Activated CD4-positive, alpha-beta T cell treated with anti-CD3 and anti-CD28 coated beads, Interleukin-2, amount 10 ng/mL, durations not matched to agents 7 days and 5 days (primary cell): ENCODE results near the gene VWF. TPM values are rescaled to one million over a fixed set of nuclear protein-coding genes. Genes with fewer than 3 reads are reported as not detected.

Source experiments
- CTCF ChIA-PET: fragments of 350-600 bp; sonication (Branson Sonifier 250); formaldehyde crosslinking; loops from one replicate; lab custom pipeline; 2021; ENCODE audit warnings: antibody characterized with exemption; lab: Charles Lee
- POLR2A ChIA-PET: fragments of 350-600 bp; sonication (Branson Sonifier 250); formaldehyde crosslinking; loops from one replicate; lab custom pipeline; 2021; ENCODE audit warnings: antibody characterized with exemption; lab: Charles Lee
- DNase-seq: peaks from one replicate; pipeline ENCODE4 v3.0.0-alpha.2; 2020
- H3K27ac Mint-ChIP-seq: one replicate; pipeline ENCODE4 v1.8.0; 2021; ENCODE audit warnings: mild to moderate bottlenecking, moderate library complexity, mixed read lengths
- H3K27me3 Mint-ChIP-seq: one replicate; pipeline ENCODE4 v1.8.0; 2021; ENCODE audit warnings: mixed read lengths
- H3K36me3 Mint-ChIP-seq: one replicate; pipeline ENCODE4 v1.8.0; 2021; ENCODE audit warnings: low read depth, mixed read lengths
- H3K4me1 Mint-ChIP-seq: one replicate; pipeline ENCODE4 v1.8.0; 2021; ENCODE audit warnings: mixed read lengths
- H3K4me3 Mint-ChIP-seq: one replicate; pipeline ENCODE4 v1.8.0; 2021; ENCODE audit warnings: mild to moderate bottlenecking, moderate library complexity, mixed read lengths
- H3K9me3 Mint-ChIP-seq: one replicate; pipeline ENCODE4 v1.8.0; 2021; ENCODE audit warnings: mixed read lengths
- total RNA-seq, 2 experiments: library from RNA; stranded (reverse); gene quantifications; one replicate each; pipeline ENCODE4 v1.2.3, GENCODE V29; 2021

VWF gene
- total RNA-seq, 2 experiments from 2014 or later: not detected

- H3K4me3 Mint-ChIP-seq: no peak overlapping the region
- peaks cover 21% of the 10 kb centered on the region for H3K27me3 Mint-ChIP-seq
- ChIA-PET CTCF (interaction anchor here (1.0 kb wide), 1 partner anchor 13 kb away, joined by 3 read pairs; no protein-coding TSS in a partner anchor), POLR2A (no interaction called here)
- DNase-seq: no peak
- no peaks in the 10 kb centered on the region for H3K36me3 Mint-ChIP-seq
- peaks cover 23% of the 10 kb centered on the region for H3K4me1 Mint-ChIP-seq
- no peak overlapping the region for H3K27ac Mint-ChIP-seq
- no peaks in the 10 kb centered on the region for H3K9me3 Mint-ChIP-seq
These were observed 45.9 kb downstream of the VWF start for GRCh38 chr12:6078398-6079096.

DNA sequence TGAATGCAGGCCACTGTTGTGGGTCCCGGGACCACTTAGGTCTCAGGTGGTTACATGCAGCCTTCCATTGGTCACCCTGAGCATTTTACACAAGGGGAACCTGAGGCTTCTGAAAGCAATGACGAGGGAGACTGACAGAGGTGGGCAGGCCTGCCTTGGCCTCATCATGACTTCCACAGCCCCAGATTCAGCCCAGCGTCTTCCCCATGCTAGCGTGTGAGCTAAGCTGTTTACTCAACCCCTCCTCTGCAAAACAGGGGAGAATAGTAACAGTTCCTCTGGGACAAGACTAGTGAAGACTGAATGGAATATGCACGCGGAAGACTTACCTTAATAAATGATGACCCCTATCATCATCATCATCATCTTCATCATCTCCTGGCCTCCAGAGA, 46.8 kb downstream of the VWF start:
- H3K9me3 Mint-ChIP-seq: no peaks in the 10 kb centered on the region
- H3K4me3 Mint-ChIP-seq: no peak overlapping the region
- no peaks in the 10 kb centered on the region for H3K36me3 Mint-ChIP-seq
- no peak overlapping the region for H3K27ac Mint-ChIP-seq
- CTCF ChIA-PET: interaction anchor here (1.0 kb wide), 1 partner anchor 12 kb away, joined by 3 read pairs; no protein-coding TSS in a partner anchor
- no peak for DNase-seq
- POLR2A ChIA-PET: no interaction called here
- H3K4me1 Mint-ChIP-seq: peaks cover 23% of the 10 kb centered on the region
- H3K27me3 Mint-ChIP-seq: peaks cover 23% of the 10 kb centered on the region

DNA sequence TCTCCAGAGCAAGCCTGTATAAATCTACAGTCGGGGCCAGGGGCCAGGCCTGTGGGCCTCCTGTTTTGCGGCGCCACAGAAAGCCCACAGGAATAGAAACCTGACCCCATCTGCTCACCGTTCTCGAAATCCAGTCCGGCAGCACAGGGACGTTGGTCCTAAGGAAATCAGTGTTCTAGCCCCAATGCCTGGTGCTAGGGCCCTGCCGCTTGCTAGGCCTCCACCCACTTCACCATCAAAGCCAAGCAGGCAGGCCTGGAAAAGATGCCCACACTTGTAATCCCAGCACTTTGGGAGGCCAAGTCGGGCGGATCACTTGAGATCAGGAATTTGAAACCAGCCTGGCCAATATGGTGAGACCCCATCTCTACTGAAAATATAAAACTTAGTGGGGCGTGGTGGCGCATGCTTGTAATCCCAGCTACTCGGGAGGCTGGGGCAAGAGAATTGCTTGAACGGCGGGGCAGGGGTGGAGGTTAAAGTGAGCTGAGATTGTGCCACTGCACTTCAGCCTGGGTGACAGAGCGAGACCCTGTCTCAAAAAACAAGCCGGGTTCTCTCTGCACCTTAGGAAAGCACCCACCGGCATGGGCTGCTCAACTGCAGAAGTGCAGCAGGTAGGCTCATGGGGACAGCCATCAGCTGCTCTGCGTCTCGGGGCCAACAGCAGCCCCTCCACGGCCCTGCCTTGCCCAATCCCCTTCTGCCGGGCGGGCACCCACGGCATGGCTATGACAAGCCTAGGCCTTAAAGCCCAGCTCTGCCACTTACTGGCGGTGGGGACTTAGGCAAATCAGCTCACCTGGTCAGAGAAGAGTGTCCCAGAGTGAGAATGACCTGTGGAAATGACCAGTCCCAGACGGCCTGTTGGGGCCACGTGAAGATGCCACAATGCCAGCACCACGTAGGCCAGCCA, 47.4 kb downstream of the VWF start:
- Mint-ChIP-seq H3K27ac (no peak overlapping the region), H3K4me3 (no peak overlapping the region), H3K36me3 (no peaks in the 10 kb centered on the region), H3K27me3 (peaks cover 23% of the 10 kb centered on the region), H3K4me1 (peaks cover 23% of the 10 kb centered on the region), H3K9me3 (no peaks in the 10 kb centered on the region)
- CTCF ChIA-PET: interaction anchor here (1.0 kb wide), 1 partner anchor 11 kb away, joined by 3 read pairs; no protein-coding TSS in a partner anchor
- POLR2A ChIA-PET: no interaction called here
- no peak for DNase-seq

GRCh38 chr12:6076346-6076745, 48.1 kb downstream of the VWF start:
- no peaks in the 10 kb centered on the region for H3K9me3 Mint-ChIP-seq
- no peak overlapping the region for H3K27ac Mint-ChIP-seq
- peaks cover 23% of the 10 kb centered on the region for H3K4me1 Mint-ChIP-seq
- ChIA-PET POLR2A (no interaction called here), CTCF (no interaction called here)
- H3K36me3 Mint-ChIP-seq: no peaks in the 10 kb centered on the region
- H3K27me3 Mint-ChIP-seq: peaks cover 23% of the 10 kb centered on the region
- no peak for DNase-seq
- no peak overlapping the region for H3K4me3 Mint-ChIP-seq

DNA sequence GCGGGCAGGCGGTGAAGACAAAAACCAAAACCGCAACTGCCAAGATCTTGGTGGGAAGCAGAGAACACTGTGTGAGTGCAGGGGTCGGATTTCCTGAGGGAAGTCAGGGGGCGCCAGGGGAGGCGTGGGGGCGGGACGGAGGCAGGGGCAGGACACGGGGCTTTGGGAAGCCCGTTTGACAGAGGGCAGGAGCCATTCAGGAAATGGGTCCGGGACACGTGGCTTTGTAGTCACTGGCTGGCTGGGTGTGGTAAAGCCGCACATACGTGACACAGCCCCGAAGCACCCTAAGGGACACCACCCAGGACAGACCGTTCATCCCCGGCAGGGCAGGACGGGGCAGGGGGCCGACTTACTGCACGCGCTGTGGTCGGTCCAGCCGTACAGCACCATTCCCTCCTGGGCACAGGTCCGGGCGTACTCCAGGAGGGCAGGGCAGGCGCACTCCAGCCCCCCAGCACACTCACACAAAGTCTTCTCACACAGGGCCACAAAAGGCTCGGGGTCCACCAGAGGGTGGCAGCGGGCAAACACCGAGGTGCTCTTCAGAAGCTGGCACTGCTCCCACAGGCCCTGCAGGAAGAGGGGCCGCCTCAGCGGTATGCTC, 49.4 kb downstream of the VWF start:
- ChIA-PET POLR2A (no interaction called here), CTCF (interaction anchor here (0.6 to 0.8 kb wide), 4 partner anchors 139 to 989 kb away, joined by 3 to 4 read pairs (median 4); no protein-coding TSS in a partner anchor)
- peaks cover 24% of the 10 kb centered on the region for H3K4me1 Mint-ChIP-seq
- peak; percentile 34 for DNase-seq
- H3K9me3 Mint-ChIP-seq: no peaks in the 10 kb centered on the region
- peak overlapping the region; percentile 75 for H3K27ac Mint-ChIP-seq
- no peaks in the 10 kb centered on the region for H3K36me3 Mint-ChIP-seq
- H3K27me3 Mint-ChIP-seq: peaks cover 26% of the 10 kb centered on the region
- H3K4me3 Mint-ChIP-seq: peak overlapping the region; percentile 49

- Mint-ChIP-seq H3K27ac (peak overlapping the region; percentile 75), H3K4me1 (peaks cover 31% of the 10 kb centered on the region), H3K27me3 (peaks cover 26% of the 10 kb centered on the region), H3K4me3 (peak overlapping the region; percentile 49), H3K36me3 (no peaks in the 10 kb centered on the region), H3K9me3 (no peaks in the 10 kb centered on the region)
- DNase-seq: peak; percentile 40
- ChIA-PET POLR2A (no interaction called here), CTCF (interaction anchor here (0.6 to 1.6 kb wide), 5 partner anchors 140 to 990 kb away, joined by 3 to 4 read pairs (median 4); no protein-coding TSS in a partner anchor)
These were observed 50.0 kb downstream of the VWF start for GRCh38 chr12:6074427-6074826.

GRCh38 chr12:6073426-6073825, 51.0 kb downstream of the VWF start:
- Mint-ChIP-seq H3K27me3 (peaks cover 26% of the 10 kb centered on the region), H3K36me3 (no peaks in the 10 kb centered on the region), H3K4me3 (no peak overlapping the region), H3K27ac (no peak overlapping the region), H3K9me3 (no peaks in the 10 kb centered on the region), H3K4me1 (peaks cover 35% of the 10 kb centered on the region)
- POLR2A ChIA-PET: no interaction called here
- DNase-seq: no peak
- CTCF ChIA-PET: interaction anchor here (1.6 to 2.2 kb wide), 2 partner anchors 9 to 213 kb away, joined by 4 to 5 read pairs; no protein-coding TSS in a partner anchor

DNA sequence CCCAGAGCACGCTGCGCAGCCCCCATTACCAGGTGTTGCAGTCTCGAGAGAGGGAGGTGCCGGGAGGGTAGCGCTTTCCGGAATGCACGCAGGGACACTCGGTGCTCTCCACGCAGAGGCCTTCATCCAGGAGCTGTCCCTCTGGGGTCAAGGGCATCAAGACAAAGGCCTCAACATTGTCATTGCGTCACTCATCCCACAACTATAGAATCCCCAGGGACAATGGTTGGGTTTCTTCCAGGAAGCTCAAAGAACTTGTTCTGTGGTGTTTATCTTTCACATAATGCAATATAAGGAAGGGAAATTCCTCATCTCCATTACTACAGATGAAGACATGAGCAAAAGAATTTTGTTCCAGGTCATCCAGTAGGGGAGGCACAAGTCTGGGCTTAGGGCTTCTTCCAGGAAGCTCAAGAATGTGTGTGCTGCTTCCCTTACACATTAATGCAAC, 52.1 kb downstream of the VWF start:
- Mint-ChIP-seq H3K4me3 (no peak overlapping the region), H3K4me1 (peaks cover 35% of the 10 kb centered on the region), H3K36me3 (no peaks in the 10 kb centered on the region), H3K27me3 (peaks cover 26% of the 10 kb centered on the region), H3K27ac (no peak overlapping the region), H3K9me3 (no peaks in the 10 kb centered on the region)
- DNase-seq: no peak
- ChIA-PET CTCF (interaction anchor here (0.7 to 2.2 kb wide), 3 partner anchors 8 to 190 kb away, joined by 3 to 5 read pairs (median 4); no protein-coding TSS in a partner anchor), POLR2A (no interaction called here)

- Mint-ChIP-seq H3K27me3 (peaks cover 26% of the 10 kb centered on the region), H3K36me3 (no peaks in the 10 kb centered on the region), H3K4me1 (peaks cover 35% of the 10 kb centered on the region), H3K4me3 (no peak overlapping the region), H3K9me3 (no peaks in the 10 kb centered on the region), H3K27ac (no peak overlapping the region)
- DNase-seq: no peak
- ChIA-PET CTCF (interaction anchor here (1.0 to 2.2 kb wide), 3 partner anchors 7 to 12 kb away, joined by 3 to 5 read pairs (median 4); no protein-coding TSS in a partner anchor), POLR2A (no interaction called here)
These were observed 52.9 kb downstream of the VWF start for GRCh38 chr12:6071589-6071988.

DNA sequence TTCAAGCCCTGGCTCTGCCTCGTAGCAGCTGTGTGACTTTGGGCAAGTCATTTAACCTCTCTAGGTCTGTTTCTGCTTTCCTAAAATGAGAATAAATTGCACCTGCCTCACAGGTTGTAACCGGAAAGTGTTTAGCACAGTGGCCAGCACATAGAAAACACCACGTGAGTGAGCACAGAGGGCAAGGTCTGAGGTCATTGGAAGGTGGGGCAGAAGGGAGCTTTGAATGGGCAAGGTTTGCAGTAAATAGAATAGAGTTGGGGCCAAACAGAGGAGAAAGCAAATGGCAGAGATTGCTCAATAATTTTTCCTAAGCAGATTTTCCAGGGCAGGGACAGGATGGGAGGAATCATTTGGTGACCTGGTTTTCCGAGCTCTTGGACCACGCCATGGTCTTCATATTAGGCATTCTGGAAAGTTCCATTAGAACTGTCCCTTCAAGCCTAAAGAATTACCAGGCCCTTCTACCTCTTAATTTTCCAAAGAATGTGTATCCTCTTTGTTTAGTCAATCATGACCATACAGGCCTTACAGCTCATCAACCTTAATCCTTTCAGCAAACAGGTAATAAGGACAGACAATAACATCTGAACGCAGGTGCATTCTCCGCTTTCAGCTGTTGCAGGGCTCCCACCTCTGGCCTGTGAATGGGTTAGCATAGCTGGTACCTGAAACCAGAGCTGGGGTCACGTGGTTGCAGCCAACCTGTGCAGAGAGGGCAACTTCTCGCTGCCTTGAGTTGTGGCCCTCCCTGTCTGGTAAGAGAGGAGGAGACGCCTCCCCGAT, 53.8 kb downstream of the VWF start:
- Mint-ChIP-seq H3K36me3 (no peaks in the 10 kb centered on the region), H3K4me3 (no peak overlapping the region), H3K27me3 (peaks cover 21% of the 10 kb centered on the region), H3K9me3 (no peaks in the 10 kb centered on the region), H3K27ac (no peak overlapping the region), H3K4me1 (peaks cover 30% of the 10 kb centered on the region)
- ChIA-PET POLR2A (no interaction called here), CTCF (interaction anchor here (1.0 to 2.2 kb wide), 3 partner anchors 6 to 23 kb away, joined by 3 to 5 read pairs (median 4); no protein-coding TSS in a partner anchor)
- no peak for DNase-seq

- ChIA-PET POLR2A (no interaction called here), CTCF (interaction anchor here (1.0 kb wide), 1 partner anchor 24 kb away, joined by 3 read pairs; no protein-coding TSS in a partner anchor)
- H3K4me1 Mint-ChIP-seq: peaks cover 19% of the 10 kb centered on the region
These were observed 54.9 kb downstream of the VWF start for GRCh38 chr12:6069437-6070093.

More at GRCh38 chr12:6069437-6070093, 54.9 kb downstream of the VWF start:
- H3K36me3 Mint-ChIP-seq: no peaks in the 10 kb centered on the region
- H3K27ac Mint-ChIP-seq: no peak overlapping the region
- peaks cover 12% of the 10 kb centered on the region for H3K27me3 Mint-ChIP-seq
- no peak overlapping the region for H3K4me3 Mint-ChIP-seq
- DNase-seq: no peak
- no peaks in the 10 kb centered on the region for H3K9me3 Mint-ChIP-seq
